Measurements from ENCODE around the gene COX6A1. TPM values are rescaled to one million over a fixed set of nuclear protein-coding genes. Genes with fewer than 3 reads are reported as not detected.
A peak's percentile ranks its signal among the peaks of the same experiment; 100 is the strongest.

COX6A1 gene
- total and polyA plus RNA-seq, 2 of the 13 experiments (the other 11 are each of a cell fraction or from before 2014, with no cell fraction given), result 542 to 673 TPM

- TF ChIP-seq ZXDC (CRISPR knock-in tag; IDR thresholded peaks at IDR 0.05) (no peak), ZNF567 (CRISPR knock-in tag; IDR thresholded peaks at IDR 0.05; ENCODE audit: borderline replicate concordance) (no peak), THAP9 (CRISPR knock-in tag; IDR thresholded peaks at IDR 0.05; ENCODE audit: borderline replicate concordance) (0 out of 2 replicates have a peak, but pooled peaks have one; percentile 22), PBX3 (CRISPR knock-in tag; IDR thresholded peaks at IDR 0.05; ENCODE audit: borderline replicate concordance) (no peak), MYPOP (CRISPR knock-in tag; IDR thresholded peaks at IDR 0.05) (peak; percentile 4; the same call in 1 of the 2 replicates), GPBP1L1 (CRISPR knock-in tag; IDR thresholded peaks at IDR 0.05) (no peak), WIZ (CRISPR knock-in tag; IDR thresholded peaks at IDR 0.05) (no peak), DMAP1 (CRISPR knock-in tag; IDR thresholded peaks at IDR 0.05) (no peak; the same call in 1 of the 2 replicates), ZSCAN30 (CRISPR knock-in tag; IDR thresholded peaks at IDR 0.05) (no peak), MEIS1 (CRISPR knock-in tag; IDR thresholded peaks at IDR 0.05; ENCODE audit: borderline replicate concordance) (no peak), CREB3 (CRISPR knock-in tag; IDR thresholded peaks at IDR 0.05) (no peak), HMG20A (CRISPR knock-in tag; IDR thresholded peaks at IDR 0.05; ENCODE audit: borderline replicate concordance) (no peak), ZUFSP (CRISPR knock-in tag; IDR thresholded peaks at IDR 0.05; ENCODE audit: borderline replicate concordance) (no peak)
Measured at GRCh38 chr12:120470150-120470784, 32.4 kb downstream of the COX6A1 start (continued).

Data from HepG2 (cell line).